HG03045 (cell line): Measurements from ENCODE around the gene ITGA2B.
"Not testable (repeated sequence)": the region's sequence is repeated elsewhere in the genome, so short reads cannot be mapped to it uniquely, and the experiment has no call there.

Experiments
- ATAC-seq: cut with Tn5 transposase; IDR thresholded peaks from one replicate; pipeline ENCODE4 v1.9.1; 2021; ENCODE audit warnings: mild to moderate bottlenecking, moderate library complexity; ENCODE audit not compliant: unreplicated experiment

The ITGA2B gene

DNA sequence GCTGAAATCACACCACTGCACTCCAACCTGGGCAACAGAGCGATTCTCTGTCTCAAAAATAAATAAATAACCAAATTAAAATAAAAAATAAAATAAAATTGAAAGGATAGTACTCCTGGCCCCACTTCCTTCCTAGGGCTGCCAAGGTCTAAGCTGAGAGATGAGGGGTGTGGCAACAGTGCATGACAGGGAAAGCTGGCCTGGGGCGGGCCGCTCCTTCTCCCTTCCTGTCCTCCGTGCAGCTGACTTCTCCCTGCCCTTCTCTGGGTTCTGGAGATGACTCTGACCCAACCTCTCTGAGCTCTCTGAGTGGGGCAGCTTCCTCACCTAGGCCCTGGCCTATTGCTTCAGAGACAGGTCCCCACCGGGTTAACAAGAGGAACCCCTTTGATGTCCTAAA, 56.1 kb downstream of the ITGA2B start:
- no peak for ATAC-seq

DNA sequence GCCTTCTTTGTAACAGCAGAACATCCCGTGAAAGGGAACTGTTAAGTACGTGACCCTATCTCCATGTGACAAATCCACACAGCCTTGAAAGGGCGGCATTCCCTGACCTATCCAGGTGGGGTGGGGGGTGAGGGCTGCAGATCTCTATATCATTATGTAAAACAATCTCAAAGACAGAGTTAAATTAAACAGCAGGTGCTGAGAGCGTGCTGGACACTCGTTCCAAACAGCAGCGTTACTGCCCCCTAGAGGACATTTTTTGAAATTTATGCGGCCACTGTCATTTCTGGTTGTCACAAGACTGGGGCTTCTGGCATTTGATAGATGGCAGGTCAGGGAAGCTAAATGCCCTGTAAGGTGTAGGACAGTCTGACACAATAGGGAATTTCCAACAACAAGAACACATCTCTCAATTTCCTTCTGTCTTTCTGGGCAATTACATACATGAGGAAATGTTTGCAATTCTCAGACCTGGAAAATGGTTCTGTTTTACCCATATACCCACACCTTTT, 58.1 kb downstream of the ITGA2B start:
- ATAC-seq, result no peak

DNA sequence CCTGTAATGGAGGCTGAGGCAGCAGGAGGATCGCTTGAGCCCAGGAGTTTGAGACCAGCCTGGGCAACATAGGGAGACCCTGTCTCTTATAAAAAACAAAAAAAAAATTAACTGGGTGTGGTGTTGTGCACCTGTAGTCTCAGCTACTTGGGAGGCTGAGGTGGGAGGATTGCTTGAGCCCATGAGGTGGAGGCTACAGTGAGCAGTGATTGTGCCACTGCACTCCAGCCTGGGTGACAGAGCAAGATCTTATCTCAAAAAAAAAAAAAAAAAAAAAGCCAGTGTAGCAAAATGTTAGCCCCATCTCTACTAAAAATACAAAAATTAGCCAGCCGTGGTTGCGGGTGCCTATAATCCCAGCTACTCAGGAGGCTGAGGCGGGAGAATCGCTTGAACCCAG, 59.2 kb downstream of the ITGA2B start:
- ATAC-seq, result not testable (repeated sequence)

DNA sequence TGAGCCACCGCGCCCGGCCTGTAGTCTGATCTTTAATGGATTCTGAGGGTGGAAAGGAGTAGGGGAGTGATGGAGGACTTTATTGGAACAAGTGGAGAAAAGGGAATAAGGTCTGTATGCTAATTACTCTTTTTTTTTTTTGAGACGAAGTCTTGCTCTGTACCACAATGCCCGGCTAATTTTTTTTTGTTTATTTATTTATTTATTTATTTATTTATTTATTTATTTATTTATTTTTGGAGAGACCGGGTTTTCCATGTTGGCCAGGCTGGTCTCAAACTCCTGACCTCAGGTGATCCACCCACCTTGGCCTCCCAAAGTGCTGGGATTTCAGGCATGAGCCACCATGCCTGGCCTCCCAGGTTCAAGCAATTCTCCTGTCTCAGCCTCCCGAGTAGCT, 59.9 kb downstream of the ITGA2B start:
- not testable (repeated sequence) for ATAC-seq

DNA sequence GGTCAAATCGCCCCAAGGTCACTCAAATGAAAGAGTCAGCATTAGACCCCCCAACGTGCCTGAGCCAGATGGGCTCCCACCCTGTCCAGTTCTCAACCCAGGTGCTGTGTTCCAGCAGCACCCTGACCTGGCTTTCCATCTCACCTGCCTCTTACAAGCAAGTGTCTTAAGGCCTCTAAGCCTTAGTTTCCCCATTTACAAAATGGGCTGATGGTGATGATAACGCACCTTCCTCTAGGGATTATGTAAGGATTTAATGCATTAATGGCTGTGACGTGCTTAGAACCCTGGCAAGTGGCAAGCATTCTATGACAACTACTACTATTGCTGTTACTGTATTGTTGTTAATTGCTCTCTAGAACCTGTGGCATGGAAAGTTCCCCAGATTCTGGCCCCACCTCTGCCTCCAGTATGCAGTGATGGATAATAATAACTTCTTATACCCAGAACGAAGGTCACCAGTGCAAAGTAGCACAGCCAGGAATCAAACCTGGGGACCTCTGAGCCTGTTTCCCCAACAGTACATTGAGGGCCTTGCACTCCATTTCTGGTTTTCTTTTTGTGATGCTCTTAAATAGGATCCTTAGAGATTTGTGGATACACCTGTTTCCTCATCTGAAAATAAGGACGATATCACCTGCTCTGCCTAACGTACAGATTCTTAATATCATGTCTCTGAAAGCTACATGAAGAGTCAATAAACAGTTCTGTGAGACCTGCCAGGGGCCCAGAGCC, 61.6 kb downstream of the ITGA2B start:
- ATAC-seq, result no peak

DNA sequence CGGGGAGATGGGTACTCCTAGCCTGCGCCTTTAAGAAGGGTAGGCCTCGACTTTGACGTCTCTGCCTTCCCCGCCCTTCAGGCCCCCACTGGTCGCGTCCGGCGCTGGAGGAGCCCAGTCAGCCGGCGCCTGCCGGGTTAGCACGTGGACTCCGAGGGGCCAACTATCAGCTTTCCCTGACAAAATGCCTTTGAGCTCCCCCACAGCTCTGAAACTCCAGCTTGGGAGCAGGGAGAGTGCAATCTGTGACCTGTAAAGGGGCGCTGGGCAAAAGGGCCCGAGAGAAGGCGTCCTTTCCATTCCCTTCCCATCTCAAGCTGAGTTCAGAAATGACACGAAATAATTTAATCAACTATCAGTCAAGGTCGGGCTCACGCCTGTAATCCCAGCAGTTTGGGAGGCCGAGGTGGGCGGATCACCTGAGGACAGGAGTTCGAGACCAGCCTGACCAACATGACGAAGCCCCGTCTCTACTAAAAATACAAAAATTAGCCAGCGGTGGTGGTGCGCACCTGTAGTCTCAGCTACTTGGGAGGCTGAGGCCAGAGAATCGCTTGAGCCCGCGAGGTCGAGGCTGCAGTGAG, 62.5 kb downstream of the ITGA2B start:
- ATAC-seq, result peak; percentile 41

DNA sequence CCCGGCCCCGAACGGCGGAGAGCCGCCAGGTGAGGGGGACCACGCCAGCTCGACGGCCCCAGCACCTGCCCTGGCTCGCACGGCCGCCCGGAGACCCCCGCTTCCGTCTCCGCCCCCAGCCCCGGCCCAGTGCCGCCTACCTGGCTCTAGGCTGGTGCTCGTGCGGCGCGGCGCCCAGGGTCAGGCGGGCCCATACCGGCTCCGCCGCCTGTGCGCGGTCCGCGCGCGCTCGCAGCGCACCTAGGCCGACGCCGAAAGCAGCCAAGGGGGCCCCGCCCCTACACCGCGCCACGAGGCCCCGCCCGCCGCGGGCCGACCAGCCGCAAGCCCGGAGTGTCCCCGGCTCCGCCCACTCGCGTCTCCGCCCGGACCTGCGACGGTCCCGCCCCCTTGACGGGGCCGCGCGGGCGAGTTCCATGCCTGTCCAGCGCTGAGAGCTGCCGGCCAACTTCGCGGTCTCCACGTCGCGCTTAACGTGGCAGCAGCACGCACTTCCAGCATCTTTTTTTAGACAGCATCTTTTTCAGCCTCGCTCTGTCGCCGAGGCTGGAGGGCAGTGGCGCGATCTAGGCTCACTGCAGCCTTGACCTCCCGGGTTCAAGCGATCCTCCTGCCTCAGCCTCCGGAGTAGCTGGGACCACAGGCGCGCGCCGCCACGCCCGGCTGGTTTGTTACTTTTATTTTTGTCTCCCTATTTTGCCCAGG, 64.7 kb downstream of the ITGA2B start, which contains the start of gene SLC25A39:
Gene SLC25A39, minus strand, starts transcription at position 253 of the 705 bp plus-strand sequence. CDS start 1,261 bp downstream, outside the sequence.
- ATAC-seq, result peak; percentile 60

DNA sequence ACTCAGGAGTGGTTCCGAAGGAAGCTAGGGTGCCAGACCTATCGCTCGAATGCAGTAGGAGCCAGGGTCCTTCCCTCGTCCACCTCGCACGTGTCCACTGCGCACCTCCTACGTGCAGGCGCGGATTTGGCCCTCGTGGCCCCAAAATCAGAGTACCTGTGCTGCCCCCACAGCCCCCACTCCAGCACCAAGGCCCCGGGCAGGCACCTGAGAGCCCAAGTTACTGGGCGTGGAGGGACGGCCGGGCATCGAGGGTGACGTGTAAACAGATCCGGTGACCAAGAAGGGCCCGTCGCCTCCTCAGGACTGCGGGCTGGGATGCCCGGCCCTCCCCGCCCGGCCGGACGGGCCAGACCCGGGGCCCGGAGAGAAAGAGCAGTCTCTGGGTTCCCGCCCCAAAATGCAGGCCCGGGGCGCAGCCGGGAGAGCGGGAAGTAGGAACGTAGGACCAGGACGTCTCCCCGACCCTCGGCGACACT, 65.3 kb downstream of the ITGA2B start:
- no peak for ATAC-seq

DNA sequence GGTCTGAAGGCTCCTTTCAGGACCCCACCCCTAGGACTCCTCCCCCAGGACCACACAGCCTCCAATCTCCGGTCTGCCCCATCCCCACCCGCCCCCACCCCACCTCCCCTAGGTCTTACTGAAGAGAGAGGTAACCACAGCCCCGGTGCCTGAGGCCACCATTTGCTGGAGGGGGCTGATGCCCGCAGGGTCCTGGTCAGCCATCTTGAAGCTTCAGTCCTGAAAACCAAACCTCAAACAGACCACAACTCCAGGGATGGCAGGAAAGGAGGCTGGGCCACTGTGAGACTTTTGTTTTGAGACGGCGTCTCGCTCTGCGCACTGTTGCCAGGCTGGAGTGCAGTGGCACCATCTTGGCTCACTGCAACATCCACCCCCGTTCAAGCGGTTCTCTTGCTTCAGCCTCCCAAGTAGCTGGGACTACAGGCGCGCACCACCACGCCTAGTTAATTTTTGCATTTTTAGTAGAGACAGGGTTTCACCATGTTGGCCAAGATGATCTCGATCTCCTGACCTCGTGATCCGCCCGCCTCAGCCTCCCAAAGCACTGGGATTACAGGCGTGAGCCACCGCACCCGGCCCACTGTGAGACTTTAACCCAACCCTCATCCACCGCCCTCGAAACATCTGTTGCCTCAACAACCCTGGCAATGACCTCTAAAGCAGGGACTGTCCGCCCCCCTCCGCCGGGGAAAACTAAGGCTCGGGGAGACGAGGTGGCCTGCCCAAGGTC, 65.9 kb downstream of the ITGA2B start:
- ATAC-seq, result no peak

DNA sequence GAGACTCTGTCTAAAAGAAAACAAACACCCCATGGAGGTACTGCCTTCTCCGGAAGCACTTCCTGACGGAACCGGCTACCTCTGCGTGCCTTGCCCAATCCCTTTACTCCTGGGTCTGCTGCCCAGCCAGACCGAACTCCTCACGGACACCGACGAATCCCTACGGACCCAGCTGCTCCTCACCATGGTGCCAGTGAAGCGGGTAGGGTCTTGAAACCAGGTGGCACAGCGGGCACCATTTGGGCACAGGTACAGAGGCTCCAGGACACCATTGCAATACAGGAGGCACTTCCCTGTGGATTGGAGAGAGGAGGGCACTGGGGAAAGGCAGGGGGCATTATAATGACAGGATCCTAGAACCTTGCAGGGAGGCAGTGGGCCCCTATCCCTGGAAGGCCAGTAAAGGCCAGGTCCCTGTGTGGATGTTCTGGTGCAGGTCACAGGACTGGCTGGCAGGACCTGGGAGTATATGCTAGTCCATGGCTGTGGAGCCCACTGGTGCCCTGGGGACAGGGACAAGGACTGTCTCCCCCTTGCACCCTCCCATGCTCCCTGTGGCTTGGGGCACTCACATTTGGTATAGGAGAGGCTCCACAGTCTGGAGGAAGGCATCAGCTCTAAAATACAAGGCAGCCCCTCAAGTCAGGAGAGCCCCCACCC, 67.1 kb downstream of the ITGA2B start:
- ATAC-seq, result no peak
